Brain pericyte (primary cell): ENCODE measurements around the gene ERP29.
"Not testable (repeated sequence)": the region's sequence is repeated elsewhere in the genome, so short reads cannot be mapped to it uniquely, and the experiment has no call there.

Source experiments
- DNase-seq: peaks from one replicate; pipeline ENCODE4 v3.0.0-alpha.2; 2012; ENCODE audit warnings: low read depth, low spot score

Gene ERP29

GRCh38 chr12:112035219-112035785 is 22.1 kb downstream of the ERP29 start:
- no peak for DNase-seq

- DNase-seq: not testable (repeated sequence)
Measured at GRCh38 chr12:112036614-112037013, 23.4 kb downstream of the ERP29 start.

- no peak for DNase-seq
Measured at GRCh38 chr12:112046003-112046402, 32.8 kb downstream of the ERP29 start.

- no peak for DNase-seq
Measured at GRCh38 chr12:112049351-112049750, 36.1 kb downstream of the ERP29 start.

GRCh38 chr12:112061137-112061536 is 47.9 kb downstream of the ERP29 start:
- no peak for DNase-seq

GRCh38 chr12:112063273-112063672 is 50.0 kb downstream of the ERP29 start:
- DNase-seq: no peak

- DNase-seq: no peak
Measured at GRCh38 chr12:112066566-112066965, 53.3 kb downstream of the ERP29 start.
